ENCODE data around the gene OR10AD1.

DNA sequence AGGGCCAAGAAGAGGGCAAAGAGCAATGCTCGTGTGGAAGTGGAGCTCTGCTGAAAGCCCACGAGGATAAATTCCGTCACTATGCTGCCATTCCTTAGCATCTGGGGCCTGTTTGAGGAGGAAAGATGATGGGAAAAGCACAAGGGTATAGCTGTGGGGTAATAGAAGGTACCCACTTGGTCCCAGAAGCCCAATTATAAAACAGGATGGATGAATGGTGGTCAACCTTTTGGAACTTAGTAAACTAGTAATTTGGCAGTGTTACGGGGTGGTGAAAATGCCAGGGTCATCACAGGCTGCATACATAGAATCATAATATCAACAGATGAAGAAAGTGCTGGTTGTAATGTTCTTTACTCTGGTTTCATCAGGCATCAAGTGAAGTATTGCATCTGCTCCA is at the start of gene OR10AD1:
- TF ChIP-seq MAX (IDR thresholded peaks at IDR 0.05), result no peak
- TF ChIP-seq, protein P1, sequence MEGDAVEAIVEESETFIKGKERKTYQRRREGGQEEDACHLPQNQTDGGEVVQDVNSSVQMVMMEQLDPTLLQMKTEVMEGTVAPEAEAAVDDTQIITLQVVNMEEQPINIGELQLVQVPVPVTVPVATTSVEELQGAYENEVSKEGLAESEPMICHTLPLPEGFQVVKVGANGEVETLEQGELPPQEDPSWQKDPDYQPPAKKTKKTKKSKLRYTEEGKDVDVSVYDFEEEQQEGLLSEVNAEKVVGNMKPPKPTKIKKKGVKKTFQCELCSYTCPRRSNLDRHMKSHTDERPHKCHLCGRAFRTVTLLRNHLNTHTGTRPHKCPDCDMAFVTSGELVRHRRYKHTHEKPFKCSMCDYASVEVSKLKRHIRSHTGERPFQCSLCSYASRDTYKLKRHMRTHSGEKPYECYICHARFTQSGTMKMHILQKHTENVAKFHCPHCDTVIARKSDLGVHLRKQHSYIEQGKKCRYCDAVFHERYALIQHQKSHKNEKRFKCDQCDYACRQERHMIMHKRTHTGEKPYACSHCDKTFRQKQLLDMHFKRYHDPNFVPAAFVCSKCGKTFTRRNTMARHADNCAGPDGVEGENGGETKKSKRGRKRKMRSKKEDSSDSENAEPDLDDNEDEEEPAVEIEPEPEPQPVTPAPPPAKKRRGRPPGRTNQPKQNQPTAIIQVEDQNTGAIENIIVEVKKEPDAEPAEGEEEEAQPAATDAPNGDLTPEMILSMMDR (IDR thresholded peaks at IDR 0.05; ENCODE audit: low read depth, low read length, missing input control), result no peak

Measured in liver (tissue), 2 donors.